ENCODE results near the gene GHR. TPM values are rescaled to one million over a fixed set of nuclear protein-coding genes. Genes with fewer than 3 reads are reported as not detected.

Gene GHR
- total and polyA plus RNA-seq, 3 donors from 2014 or later = 3.3 to 4.7 (median 3.7) TPM

DNA sequence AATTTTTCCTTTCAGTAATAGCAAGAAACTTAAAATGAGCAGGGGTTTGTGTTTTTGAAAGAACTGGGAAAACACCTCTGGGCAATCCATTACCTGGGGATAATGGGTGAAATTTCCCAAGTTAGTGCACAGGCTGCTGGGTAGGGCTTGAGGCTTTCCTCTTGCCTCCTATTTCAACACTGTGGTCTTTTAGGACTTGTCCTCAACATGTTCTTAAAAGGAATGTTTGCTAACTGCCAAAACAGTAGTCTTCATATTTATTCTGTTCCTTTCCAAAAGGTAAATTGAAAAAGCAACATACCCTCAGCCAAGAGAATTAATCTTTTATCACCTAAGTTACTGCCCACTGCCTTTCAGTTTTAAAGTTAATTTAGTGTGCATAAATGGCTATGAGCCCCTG lies 175.1 kb downstream of the GHR start:
- Histone ChIP-seq H3K4me3 (no peak overlapping the region), H3K27me3 (no peaks in the 10 kb centered on the region), H3K27ac (no peak overlapping the region), H3K9me3 (no peaks in the 10 kb centered on the region), H3K36me3 (ENCODE audit: low read depth, missing control alignments) (no peaks in the 10 kb centered on the region), H3K4me1 (no peaks in the 10 kb centered on the region)
- no peak for DNase-seq
- intact Hi-C loops (cut with DNase I; ENCODE audit: low total_unique reads) = no loop called here
- no peak for TF ChIP-seq POLR2A (IDR thresholded peaks at IDR 0.05)
- TF ChIP-seq, protein P1, sequence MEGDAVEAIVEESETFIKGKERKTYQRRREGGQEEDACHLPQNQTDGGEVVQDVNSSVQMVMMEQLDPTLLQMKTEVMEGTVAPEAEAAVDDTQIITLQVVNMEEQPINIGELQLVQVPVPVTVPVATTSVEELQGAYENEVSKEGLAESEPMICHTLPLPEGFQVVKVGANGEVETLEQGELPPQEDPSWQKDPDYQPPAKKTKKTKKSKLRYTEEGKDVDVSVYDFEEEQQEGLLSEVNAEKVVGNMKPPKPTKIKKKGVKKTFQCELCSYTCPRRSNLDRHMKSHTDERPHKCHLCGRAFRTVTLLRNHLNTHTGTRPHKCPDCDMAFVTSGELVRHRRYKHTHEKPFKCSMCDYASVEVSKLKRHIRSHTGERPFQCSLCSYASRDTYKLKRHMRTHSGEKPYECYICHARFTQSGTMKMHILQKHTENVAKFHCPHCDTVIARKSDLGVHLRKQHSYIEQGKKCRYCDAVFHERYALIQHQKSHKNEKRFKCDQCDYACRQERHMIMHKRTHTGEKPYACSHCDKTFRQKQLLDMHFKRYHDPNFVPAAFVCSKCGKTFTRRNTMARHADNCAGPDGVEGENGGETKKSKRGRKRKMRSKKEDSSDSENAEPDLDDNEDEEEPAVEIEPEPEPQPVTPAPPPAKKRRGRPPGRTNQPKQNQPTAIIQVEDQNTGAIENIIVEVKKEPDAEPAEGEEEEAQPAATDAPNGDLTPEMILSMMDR (IDR thresholded peaks at IDR 0.05) = no peak

GRCh38 chr5:42599106-42599505 lies 175.9 kb downstream of the GHR start:
- H3K27ac ChIP-seq = no peak overlapping the region
- H3K4me1 ChIP-seq = no peaks in the 10 kb centered on the region
- WGBS, 2 donors = 91 to 93% methylated on average over 3 of the region's 3 CpGs
- no peaks in the 10 kb centered on the region for H3K27me3 ChIP-seq
- H3K9me3 ChIP-seq = no peaks in the 10 kb centered on the region
- no peak overlapping the region for H3K4me3 ChIP-seq
- no peaks in the 10 kb centered on the region for H3K36me3 ChIP-seq (ENCODE audit: low read depth, missing control alignments)
- no peak for TF ChIP-seq POLR2A (IDR thresholded peaks at IDR 0.05)
- TF ChIP-seq, protein P1 (IDR thresholded peaks at IDR 0.05) = no peak
- DNase-seq = no peak
- intact Hi-C loops (cut with DNase I; ENCODE audit: low total_unique reads) = no loop called here

DNA sequence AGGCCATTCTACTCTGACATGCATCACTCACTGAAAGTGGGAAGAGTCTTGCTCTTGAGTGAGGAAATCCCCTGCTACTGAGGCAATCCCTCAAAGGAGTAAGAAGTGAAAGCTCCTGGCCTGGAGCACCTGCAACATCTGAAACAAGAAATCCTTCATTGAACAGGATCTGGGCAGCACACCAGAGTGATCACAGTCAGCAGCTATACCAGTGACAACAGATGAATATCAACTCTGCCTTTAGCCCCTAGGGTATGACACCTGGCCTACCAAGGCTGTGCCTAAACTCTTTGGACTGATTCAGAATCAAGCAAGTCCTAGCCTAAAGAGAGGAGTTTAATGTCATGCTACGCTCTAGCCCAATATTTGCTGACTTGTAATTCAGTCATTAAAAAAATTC lies 177.2 kb downstream of the GHR start:
- Histone ChIP-seq H3K9me3 (no peaks in the 10 kb centered on the region), H3K4me3 (no peak overlapping the region), H3K27ac (no peak overlapping the region), H3K27me3 (no peaks in the 10 kb centered on the region), H3K4me1 (no peaks in the 10 kb centered on the region), H3K36me3 (ENCODE audit: low read depth, missing control alignments) (no peaks in the 10 kb centered on the region)
- 94 to 100% methylated on average over 1 of the region's 1 CpG for WGBS, 2 donors
- TF ChIP-seq, protein P1 (IDR thresholded peaks at IDR 0.05) = no peak
- no peak for TF ChIP-seq POLR2A (IDR thresholded peaks at IDR 0.05)
- intact Hi-C loops (cut with DNase I; ENCODE audit: low total_unique reads) = no loop called here
- no peak for DNase-seq

- intact Hi-C loops (cut with DNase I; ENCODE audit: low total_unique reads) = no loop called here
- TF ChIP-seq, protein P1 (IDR thresholded peaks at IDR 0.05) = no peak
- no peak for TF ChIP-seq POLR2A (IDR thresholded peaks at IDR 0.05)
- H3K27ac ChIP-seq = no peak overlapping the region
- H3K4me1 ChIP-seq = no peaks in the 10 kb centered on the region
- DNase-seq = no peak
- H3K27me3 ChIP-seq = no peaks in the 10 kb centered on the region
- no peaks in the 10 kb centered on the region for H3K9me3 ChIP-seq
- no peaks in the 10 kb centered on the region for H3K36me3 ChIP-seq (ENCODE audit: low read depth, missing control alignments)
- H3K4me3 ChIP-seq = no peak overlapping the region
These were observed 181.0 kb downstream of the GHR start for GRCh38 chr5:42604171-42604711.

GRCh38 chr5:42605490-42605889 lies 182.3 kb downstream of the GHR start:
- no peak for TF ChIP-seq POLR2A (IDR thresholded peaks at IDR 0.05)
- TF ChIP-seq, protein P1 (IDR thresholded peaks at IDR 0.05) = no peak
- Histone ChIP-seq H3K27ac (no peak overlapping the region), H3K27me3 (no peaks in the 10 kb centered on the region), H3K4me1 (no peaks in the 10 kb centered on the region), H3K9me3 (no peaks in the 10 kb centered on the region), H3K4me3 (no peak overlapping the region), H3K36me3 (ENCODE audit: low read depth, missing control alignments) (no peaks in the 10 kb centered on the region)
- intact Hi-C loops (cut with DNase I; ENCODE audit: low total_unique reads) = no loop called here
- 92 to 95% methylated on average over 2 of the region's 2 CpGs for WGBS, 2 donors
- DNase-seq = no peak
